NCI-H82 (cell line): Measurements from ENCODE around the gene SNTG2.
A peak's percentile ranks its signal among the peaks of the same experiment; 100 is the strongest.
"Not testable (repeated sequence)": the region's sequence is repeated elsewhere in the genome, so short reads cannot be mapped to it uniquely, and the experiment has no call there.

Source experiments
- DNase-seq: peaks from one replicate; lab custom pipeline; 2025; lab: John Stamatoyannopoulos, UW

SNTG2 gene

DNA sequence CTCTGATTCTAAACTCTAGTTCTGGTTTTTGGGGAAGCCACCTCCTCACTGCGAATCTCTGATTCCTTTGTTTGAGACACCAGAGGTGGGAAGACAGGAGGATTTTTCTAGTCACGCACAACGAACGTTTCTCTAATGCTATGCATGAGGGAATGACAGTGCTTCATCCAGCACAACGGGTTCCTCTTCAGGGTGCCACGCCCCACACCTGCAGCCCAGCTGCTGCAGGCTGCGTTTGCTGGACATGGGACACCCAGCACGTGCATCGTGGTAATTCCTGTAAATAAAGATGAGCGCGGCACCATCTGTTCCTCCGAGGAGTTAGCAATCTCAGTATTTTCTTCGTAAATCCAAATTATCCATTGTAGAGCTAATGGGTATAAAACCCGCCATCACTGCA, 425.1 kb downstream of the SNTG2 start:
- peak; percentile 23 for DNase-seq

DNA sequence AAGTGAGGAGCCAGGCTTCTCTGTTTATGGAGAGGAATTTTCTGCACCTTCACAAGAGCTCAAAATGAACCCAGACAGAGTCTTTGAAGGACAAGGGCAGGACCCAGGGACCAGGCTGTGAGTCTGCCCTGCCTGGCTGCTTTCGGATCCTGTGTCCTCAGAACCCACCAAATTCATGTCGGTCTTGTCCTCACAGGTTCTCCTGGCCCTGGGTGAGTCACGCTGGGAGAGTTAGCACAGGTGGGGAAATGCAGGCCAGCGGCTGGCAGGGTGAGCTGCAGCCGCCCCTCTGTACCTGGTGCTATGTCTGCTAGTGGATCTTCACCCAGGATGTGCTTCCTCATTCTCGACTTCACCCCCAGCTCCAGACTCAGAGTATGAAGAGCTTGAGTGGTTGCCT, 426.8 kb downstream of the SNTG2 start:
- DNase-seq, result no peak

DNA sequence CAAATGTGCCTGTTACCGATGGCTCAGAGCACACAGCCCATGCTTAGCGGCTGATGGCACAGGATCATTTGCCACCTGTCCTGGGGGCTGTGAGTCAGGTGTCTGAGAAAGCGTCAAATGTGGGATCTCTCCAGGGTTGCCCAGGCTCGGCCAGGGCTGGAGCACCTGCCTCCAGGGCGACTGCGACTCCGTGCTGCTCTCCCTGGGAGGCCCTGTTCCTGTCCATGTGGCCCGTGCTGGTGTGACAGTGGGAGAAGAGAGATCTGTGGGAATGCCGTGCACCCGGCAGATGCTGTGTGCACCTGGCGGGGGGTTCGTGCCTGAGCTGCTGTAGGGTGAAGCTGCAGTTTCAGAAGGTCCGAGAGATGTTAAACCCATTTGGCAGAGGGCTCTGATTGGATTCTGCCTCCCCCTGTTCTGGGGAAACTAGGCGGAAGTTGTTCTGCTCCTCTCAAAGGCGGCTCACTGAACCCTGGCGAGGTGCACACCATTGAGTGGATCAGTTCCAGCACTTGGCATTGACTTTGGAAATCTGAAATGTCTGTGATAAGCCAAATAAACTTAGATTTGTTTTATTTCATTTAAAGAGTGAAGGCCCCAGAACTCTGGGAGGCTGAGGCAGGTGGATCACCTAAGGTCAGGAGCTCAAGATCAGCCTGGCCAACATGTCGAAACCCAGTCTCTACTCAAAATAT, 428.0 kb downstream of the SNTG2 start:
- DNase-seq, result no peak

- no peak for DNase-seq
Observed at GRCh38 chr2:1381644-1382043, 431.0 kb downstream of the SNTG2 start.

DNA sequence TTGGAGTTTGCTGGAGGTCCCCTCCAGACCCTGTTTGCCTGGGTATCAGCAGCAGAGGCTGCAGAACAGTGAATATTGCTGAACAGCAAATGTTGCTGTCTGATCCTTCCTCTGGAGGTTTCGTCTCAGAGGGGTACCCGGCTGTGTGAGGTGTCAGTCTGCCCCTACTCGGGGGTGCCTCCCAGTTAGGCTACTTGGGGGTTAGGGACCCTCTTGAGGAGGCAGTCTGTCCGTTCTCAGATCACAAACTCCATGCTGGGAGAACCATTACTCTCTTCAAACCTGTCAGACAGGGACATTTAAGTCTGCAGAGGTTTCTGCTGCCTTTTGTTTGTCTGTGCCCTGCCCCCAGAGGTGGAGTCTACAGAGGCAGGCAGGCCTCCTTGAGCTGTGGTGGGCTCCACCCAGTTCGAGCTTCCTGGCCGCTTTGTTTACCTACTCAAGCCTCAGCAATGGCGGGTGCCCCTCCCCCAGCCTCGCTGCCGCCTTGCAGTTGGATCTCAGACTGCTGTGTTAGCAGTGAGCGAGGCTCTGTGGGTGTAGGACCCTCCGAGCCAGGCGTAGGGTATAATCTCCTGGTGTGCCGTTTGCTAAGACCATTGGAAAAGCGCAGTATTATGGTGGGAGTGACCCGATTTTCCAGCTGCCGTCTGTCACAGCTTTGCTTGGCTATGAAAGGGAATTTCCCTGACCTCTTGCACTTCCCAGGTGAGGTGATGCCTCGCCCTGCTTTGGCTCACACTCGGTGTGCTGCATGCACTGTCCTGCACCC, 437.5 kb downstream of the SNTG2 start:
- DNase-seq, result peak; percentile 19

GRCh38 chr2:1390118-1390517, 439.5 kb downstream of the SNTG2 start:
- not testable (repeated sequence) for DNase-seq

DNA sequence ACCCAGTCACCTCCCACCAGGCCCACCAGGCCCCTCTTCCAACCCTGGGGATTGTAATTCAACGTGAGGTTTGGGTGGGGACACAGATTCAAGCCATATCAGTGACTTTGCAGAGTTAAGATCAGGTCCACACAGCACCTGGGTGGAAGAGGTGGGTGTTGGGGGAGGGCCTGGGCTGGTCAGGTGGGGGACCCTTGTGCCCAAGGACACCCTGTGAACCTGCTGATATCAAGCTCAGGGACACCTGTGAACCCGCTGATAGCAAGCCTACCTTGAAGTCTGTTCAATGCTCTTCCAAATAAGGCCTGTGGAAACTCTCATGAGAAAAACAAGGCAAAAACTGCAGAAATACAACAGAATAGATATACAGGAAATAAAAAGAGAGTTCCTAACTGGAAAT, 442.7 kb downstream of the SNTG2 start:
- DNase-seq, result no peak

GRCh38 chr2:1394709-1395408, 444.2 kb downstream of the SNTG2 start:
- no peak for DNase-seq

DNA sequence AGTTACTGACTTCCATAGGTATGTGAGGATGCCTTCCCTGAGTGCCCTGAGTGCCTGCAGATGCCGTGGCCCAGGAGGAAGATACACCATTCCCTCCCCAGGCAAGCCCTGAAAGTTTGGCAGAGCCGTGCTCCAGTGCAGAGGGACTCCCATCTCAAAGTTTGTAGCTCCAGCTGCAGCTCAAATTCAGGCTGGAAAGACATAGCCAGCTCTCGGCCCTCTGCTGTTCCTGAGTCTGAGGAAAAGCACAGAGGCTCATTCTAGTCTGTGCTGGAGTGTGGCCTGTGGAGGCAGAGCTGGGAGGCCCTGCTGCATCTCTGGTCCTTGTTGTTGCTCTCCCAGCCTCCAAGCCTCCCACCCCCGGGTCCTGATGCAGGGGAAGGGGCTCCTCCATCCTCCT, 446.7 kb downstream of the SNTG2 start:
- DNase-seq, result no peak

GRCh38 chr2:1398191-1398590, 447.5 kb downstream of the SNTG2 start:
- DNase-seq, result no peak

DNA sequence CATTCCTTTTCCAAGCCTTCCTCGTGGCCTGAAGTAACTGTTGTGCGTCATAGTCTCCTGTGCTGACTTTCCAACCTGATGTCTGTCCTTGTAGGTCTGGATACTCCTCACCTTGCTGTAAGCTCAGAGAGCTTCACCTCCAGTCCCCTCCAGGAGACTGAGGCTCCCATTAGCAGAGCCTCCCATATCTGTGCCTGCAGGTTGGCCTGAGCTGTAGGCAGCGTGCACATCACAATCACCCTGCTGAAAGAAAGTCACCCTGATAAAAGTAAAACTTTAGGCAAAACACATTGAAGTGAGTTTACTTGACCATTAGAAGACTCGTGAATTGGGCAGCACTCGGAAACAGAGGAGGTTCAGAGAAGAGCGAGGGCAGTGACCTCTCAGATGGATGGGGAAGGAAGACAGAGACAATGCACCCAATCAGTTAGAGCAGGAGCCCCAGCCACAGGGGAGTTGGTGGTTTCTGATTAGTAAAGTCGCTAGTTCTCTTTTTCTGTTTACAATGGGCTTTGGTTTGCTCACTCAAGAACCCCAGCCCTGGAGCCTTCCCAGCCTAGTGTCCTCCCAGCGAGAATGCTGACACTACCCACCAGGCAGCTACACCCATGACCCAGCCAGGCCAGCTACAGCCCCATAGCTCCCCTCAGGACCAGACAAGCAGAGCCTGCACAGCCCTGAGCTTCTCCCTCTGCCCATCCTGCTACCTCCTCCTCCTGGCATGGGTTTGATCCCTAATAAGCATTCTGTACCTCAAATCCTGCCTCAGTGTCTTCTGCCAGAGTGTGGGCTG, 450.5 kb downstream of the SNTG2 start:
- no peak for DNase-seq

DNA sequence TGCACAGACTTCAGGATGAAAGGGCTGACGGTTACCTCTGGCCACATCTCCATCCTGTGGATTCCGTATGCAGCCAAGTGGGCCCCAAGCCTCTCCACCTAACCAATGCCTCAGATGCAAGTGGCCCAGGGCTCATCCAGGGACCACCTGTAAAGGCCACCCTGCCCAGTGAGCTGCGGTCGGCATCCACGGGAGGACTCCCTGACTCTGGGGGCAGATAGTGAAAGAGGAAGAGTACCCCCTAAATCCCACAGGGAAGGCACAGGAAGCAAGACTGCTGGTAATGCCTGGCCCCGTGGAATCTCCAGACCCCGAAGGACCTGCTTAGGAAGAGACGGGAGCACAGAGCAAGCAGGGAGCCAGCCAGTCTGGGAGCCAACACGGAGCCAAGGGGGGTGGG, 451.4 kb downstream of the SNTG2 start:
- DNase-seq, result no peak

DNA sequence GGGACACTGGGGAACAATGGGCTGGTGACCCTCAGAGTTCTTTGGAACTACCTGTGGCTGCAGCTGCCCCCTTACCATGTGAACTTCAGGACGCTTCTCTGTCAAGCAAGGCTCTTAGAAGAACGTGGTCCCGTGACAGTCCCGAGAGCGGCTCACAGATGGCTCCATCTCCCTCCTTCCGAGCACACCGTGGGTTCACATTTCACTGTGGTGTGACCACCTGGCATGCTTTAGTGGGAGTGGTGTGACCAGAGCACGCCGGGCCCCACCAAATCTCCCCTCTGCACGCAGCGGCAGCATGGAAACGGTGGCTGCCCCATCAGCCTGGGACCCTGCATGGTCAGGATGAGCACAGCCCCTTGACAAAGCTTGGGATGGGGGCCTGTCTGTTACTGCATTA, 452.9 kb downstream of the SNTG2 start:
- DNase-seq, result no peak

- DNase-seq, result no peak
Observed at GRCh38 chr2:1405124-1405523, 454.5 kb downstream of the SNTG2 start.

DNA sequence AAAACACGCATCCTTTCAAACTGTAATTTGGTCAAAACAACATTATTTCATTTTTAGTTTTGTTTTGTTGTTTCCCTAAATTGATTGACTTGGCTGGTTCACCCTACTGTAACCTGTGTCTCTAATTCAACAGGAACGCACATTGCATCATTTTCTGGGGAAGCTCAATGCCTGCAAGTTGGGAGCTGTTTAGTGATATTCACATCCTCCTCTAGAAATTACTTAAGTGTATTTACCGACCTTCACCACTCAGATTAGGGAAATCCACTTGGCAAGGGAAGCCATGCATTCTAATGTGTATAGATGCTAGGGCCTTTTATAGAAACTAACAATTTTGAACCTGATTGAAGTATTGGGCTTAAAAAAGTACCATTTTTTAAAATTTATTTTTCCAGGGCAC, 455.3 kb downstream of the SNTG2 start:
- DNase-seq, result no peak

DNA sequence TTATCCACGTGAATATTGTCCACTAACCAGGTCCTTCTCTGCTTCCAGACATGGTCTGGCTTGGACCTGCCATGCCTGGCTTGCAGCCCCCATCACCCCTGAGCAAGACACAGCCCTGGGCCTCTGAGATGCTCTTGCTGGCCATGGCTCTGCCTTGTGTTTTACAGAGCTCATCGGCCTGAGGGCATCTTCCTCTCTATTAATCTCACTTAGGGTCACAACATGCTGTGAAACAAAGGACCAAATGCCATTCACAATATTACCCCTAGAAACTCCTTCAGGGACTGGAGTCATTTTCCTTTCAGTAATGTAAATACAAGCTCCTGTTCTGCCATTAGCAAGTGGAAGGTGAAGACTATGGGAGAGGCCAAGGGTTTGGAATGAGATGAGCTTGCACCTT, 455.8 kb downstream of the SNTG2 start:
- no peak for DNase-seq

DNA sequence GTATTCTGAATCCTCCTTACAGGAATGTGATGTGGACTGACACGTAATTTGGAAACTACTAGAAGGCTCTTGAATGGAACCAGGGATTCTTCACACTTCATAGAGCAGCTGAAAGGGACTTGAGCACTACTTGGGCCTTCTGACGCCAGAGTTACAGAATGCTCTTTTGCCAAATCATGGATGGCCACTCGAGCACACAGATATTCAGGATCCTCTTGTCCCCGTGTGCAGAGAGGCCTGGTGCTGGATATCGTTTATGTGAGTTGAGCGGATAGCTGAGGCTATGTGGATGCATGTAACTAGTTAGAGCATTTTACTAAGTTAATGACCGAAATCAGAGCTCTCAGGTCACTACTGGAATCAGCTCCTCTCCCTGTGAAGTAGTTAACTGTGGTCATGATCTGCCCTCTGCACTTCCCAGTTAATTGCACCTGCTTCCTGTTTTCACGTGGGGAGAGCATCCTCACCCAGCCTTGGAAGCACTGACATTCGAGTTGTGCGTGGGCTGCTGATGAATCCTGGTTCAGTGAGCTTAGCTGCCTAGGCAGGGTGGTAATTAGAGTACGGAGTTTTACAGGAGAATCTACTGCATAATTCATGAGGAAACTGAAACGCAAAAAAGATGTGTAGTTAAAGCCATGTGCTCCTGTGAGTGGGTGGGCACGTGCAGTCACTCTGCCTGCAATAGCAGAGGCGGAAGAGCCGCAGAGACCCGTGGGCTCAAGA, 457.5 kb downstream of the SNTG2 start:
- DNase-seq, result no peak

DNA sequence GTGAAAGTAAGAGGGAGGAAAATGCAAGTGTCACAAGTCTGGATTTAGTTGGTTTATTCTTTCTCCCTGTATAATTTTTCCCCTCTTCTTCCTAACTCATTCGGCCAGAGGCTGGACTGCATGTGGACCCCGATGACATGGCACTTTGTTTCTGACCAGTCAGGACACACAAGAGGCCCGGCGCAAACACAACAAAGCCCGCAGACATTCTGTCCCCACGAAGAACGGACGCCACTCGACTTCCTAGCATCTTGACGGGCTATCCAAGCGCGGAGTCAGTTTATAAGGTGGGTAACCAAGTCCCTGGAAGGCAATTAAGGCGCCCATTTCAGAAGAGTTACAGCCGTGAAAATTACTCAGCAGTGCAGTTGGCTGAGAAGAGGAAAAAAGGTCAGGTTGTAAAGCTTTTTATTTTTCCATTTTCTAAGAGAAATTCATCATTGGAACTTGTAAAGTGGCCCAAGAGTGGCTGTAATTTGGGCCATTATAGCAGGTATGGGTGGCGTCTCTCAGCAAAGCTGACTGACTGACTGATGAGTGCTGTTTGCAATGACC, 462.6 kb downstream of the SNTG2 start, which contains the start of gene TPO:
TSS of gene TPO (plus strand) at position 308 of the 555 bp plus-strand sequence. CDS start 946 bp downstream, outside the sequence.
- no peak for DNase-seq

DNA sequence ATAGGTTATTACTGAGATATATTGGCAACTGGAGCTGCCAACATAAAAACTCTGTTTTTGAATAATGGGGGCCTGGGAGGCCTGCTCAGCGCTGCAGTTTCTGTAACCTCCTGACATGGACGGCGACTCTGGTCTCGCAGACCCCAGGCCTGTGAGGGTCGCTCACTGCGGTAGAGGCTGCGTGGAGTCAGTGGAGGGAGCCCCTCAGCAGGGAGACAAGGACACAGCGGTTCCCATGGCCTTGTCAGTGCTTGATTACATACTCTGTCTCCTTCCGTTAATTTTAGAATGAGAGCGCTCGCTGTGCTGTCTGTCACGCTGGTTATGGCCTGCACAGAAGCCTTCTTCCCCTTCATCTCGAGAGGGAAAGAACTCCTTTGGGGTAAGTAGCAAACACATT, 463.5 kb downstream of the SNTG2 start:
- no peak for DNase-seq

DNA sequence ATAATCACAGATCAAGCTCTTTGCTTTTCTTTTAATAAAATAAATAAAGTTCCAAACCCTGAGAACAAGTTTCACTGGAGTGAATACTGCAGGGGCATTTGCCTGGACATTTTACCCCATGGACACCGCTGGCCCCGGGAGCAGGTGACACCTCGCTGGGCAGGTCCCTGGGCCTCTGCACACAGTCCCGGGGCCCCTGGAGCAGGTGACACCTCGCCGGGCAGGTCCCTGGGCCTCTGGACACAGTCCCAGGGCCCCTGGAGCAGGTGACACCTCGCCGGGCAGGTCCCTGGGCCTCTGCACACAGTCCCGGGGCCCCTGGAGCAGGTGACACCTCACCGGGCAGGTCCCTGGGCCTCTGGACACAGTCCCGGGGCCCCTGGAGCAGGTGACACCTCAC, 464.3 kb downstream of the SNTG2 start:
- not testable (repeated sequence) for DNase-seq

DNA sequence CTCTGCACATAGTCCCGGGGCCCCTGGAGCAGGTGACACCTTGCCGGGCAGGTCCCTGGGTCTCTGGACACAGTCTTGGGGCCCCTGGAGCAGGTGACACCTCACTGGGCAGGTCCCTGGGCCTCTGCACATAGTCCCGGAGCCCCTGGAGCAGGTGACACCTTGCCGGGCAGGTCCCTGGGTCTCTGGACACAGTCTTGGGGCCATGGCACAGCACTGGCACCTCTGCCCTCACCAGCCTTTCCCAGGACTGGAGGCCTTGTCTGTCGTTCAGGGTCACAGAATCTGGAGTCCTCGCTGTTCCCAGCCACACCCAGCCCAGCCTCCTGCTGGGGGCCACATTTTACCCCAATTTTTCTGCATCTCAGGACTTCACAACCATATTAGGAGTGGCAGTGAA, 464.9 kb downstream of the SNTG2 start:
- DNase-seq, result no peak
